Osteoblast (primary cell): Measurements from ENCODE around the gene GRHPR. TPM values are rescaled to one million over a fixed set of nuclear protein-coding genes. Genes with fewer than 3 reads are reported as not detected.
"Not testable (repeated sequence)": the region's sequence is repeated elsewhere in the genome, so short reads cannot be mapped to it uniquely, and the experiment has no call there.

Source experiments
- DNase-seq: peaks from one replicate; pipeline ENCODE4 v3.0.0; 2011; ENCODE audit warnings: low spot score, mixed read lengths; ENCODE audit not compliant: insufficient read length; ENCODE audit errors: missing footprints
- H2AFZ ChIP-seq: 2 replicates; pipeline ENCODE4 v1.6.0; 2011; ENCODE audit warnings: mild to moderate bottlenecking, low read length
- H3K27ac ChIP-seq: 2 replicates; pipeline ENCODE4 v1.5.1; 2011; ENCODE audit warnings: mild to moderate bottlenecking, low read depth, low read length, moderate library complexity
- H3K27me3 ChIP-seq: 2 replicates; pipeline ENCODE4 v1.6.0; 2012; ENCODE audit warnings: mild to moderate bottlenecking, control low read depth, inconsistent platforms, low read length, moderate library complexity; ENCODE audit not compliant: insufficient read depth
- H3K36me3 ChIP-seq: 2 replicates; pipeline ENCODE4 v1.5.1; 2011; ENCODE audit warnings: mild to moderate bottlenecking, low read length, control low read depth, moderate library complexity; ENCODE audit not compliant: insufficient read depth
- H3K4me1 ChIP-seq: 2 replicates; pipeline ENCODE4 v1.5.1; 2011; ENCODE audit warnings: mild to moderate bottlenecking, low read length, control low read depth, moderate library complexity; ENCODE audit not compliant: insufficient read depth
- H3K4me2 ChIP-seq: 2 replicates; pipeline ENCODE4 v1.6.0; 2011; ENCODE audit warnings: mild to moderate bottlenecking, low read length; ENCODE audit not compliant: insufficient read depth
- H3K4me3 ChIP-seq: fragments of 200-600 bp; sonication (generic); 3 replicates; pipeline ENCODE4 v1.5.1; 2012; ENCODE audit warnings: mild to moderate bottlenecking, low read length, inconsistent platforms; ENCODE audit not compliant: insufficient read depth
- H3K79me2 ChIP-seq: 2 replicates; pipeline ENCODE4 v1.6.0; 2012; ENCODE audit warnings: mild to moderate bottlenecking, low read length, control low read depth, inconsistent platforms; ENCODE audit not compliant: insufficient read depth
- H3K9me3 ChIP-seq: 2 replicates; pipeline ENCODE4 v1.5.1; 2011; ENCODE audit warnings: low read depth, low read length, control low read depth
- H4K20me1 ChIP-seq: 2 replicates; pipeline ENCODE4 v1.6.0; 2012; ENCODE audit warnings: mild to moderate bottlenecking, low read length, control low read depth; ENCODE audit not compliant: insufficient read depth
- CTCF ChIP-seq: IDR thresholded peaks from 2 replicates; pipeline ENCODE4 v1.5.1; 2011; ENCODE audit warnings: mild to moderate bottlenecking, low read depth, low read length, moderate library complexity; ENCODE audit errors: extremely low read depth
- total RNA-seq: library from RNA; depleted of rRNA; stranded (reverse); fragments of >200 nt; gene quantifications from 2 replicates; pipeline ENCODE4 v1.2.3, GENCODE V29; 2012

GRHPR gene
- total RNA-seq, 1 donor: 165 TPM

DNA sequence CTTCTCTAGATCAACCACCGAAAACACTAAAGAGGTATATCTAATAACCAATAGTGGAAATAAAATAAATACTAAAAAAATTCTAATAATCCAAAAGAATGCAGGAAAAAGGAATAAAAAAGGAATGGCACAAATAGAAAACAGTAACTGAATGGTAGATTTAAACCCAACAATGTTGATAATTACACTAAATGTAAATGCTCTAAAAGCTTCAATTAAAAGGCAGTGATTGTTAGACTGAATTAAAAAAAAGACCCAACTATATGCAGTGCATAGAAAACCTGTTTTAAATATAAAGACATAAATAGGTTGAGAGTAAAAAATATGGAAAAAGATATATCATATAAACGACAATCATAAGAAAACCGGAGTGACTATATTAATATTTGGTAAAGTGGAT is 51.9 kb downstream of the GRHPR start:
- no peaks in the 10 kb centered on the region for H3K9me3 ChIP-seq
- TF ChIP-seq CTCF: no peak
- no peaks in the 10 kb centered on the region for H3K36me3 ChIP-seq
- no peak overlapping the region for H3K4me2 ChIP-seq
- H4K20me1 ChIP-seq: no peaks in the 10 kb centered on the region
- H3K4me1 ChIP-seq: peaks cover 10% of the 10 kb centered on the region
- peaks cover 4% of the 10 kb centered on the region for H3K27me3 ChIP-seq
- no peaks in the 10 kb centered on the region for H3K79me2 ChIP-seq
- H3K27ac ChIP-seq: no peak overlapping the region
- no peak overlapping the region for H2AFZ ChIP-seq
- H3K4me3 ChIP-seq: no peak overlapping the region
- no peak for DNase-seq

- DNase-seq: no peak
- H3K27ac ChIP-seq: no peak overlapping the region
- no peak overlapping the region for H2AFZ ChIP-seq
- peaks cover 7% of the 10 kb centered on the region for H3K27me3 ChIP-seq
- H3K4me3 ChIP-seq: no peak overlapping the region
- no peak overlapping the region for H3K4me2 ChIP-seq
- no peaks in the 10 kb centered on the region for H3K9me3 ChIP-seq
- H3K36me3 ChIP-seq: no peaks in the 10 kb centered on the region
- no peaks in the 10 kb centered on the region for H4K20me1 ChIP-seq
- TF ChIP-seq CTCF: no peak
- H3K79me2 ChIP-seq: no peaks in the 10 kb centered on the region
- peaks cover 5% of the 10 kb centered on the region for H3K4me1 ChIP-seq
Measured at GRCh38 chr9:37476930-37477329, 54.4 kb downstream of the GRHPR start.

DNA sequence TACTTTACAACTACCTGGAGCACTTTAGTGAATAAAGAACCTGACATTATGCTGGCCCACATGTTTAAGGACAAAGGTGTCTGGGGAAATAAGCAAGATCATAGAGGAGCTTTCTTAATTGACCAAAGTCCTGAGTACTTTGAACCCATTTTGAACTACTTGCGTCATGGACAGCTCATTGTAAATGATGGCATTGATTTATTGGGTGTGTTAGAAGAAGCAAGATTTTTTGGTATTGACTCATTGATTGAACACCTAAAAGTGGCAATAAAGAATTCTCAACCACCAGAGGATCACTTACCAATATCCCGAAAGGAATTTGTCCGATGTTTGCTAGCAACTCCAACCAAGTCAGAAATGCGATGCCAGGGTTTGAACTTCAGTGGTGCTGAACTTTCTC is 54.9 kb downstream of the GRHPR start:
- not testable (repeated sequence) for H3K4me2 ChIP-seq, H3K36me3 ChIP-seq, H3K79me2 ChIP-seq, H3K27ac ChIP-seq, H2AFZ ChIP-seq, H3K4me1 ChIP-seq, H3K9me3 ChIP-seq, H4K20me1 ChIP-seq, DNase-seq, H3K27me3 ChIP-seq, H3K4me3 ChIP-seq

- not testable (repeated sequence) for H3K27me3 ChIP-seq, DNase-seq, H3K79me2 ChIP-seq
Measured at GRCh38 chr9:37477987-37478619, 55.6 kb downstream of the GRHPR start.

DNA sequence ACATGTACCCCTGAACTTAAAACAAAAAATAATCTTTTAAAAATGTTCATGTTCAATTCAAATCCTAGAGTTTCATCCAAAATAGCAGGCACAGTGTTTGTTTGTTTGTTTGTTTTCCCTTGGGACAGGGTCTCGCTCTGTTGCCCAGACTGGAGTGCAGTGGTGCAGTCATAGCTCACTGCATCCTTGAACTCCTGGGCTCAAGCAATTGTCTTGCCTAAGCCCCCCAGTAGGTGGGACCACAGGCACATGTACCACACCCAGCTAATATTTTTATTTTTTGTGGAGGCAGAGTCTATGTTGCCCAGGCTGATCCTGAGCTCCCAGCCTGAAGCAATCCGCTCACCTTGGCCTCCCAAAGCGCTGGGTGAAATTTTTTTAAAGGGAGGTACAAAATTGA is 58.3 kb downstream of the GRHPR start:
- peaks cover 8% of the 10 kb centered on the region for H3K27me3 ChIP-seq
- H3K36me3 ChIP-seq: no peaks in the 10 kb centered on the region
- no peaks in the 10 kb centered on the region for H3K4me1 ChIP-seq
- no peak overlapping the region for H2AFZ ChIP-seq
- H3K79me2 ChIP-seq: no peaks in the 10 kb centered on the region
- no peak for TF ChIP-seq CTCF
- H3K9me3 ChIP-seq: no peaks in the 10 kb centered on the region
- no peak overlapping the region for H3K4me2 ChIP-seq
- H4K20me1 ChIP-seq: no peaks in the 10 kb centered on the region
- no peak overlapping the region for H3K27ac ChIP-seq
- DNase-seq: no peak
- no peak overlapping the region for H3K4me3 ChIP-seq

More at GRCh38 chr9:37477987-37478619, 55.6 kb downstream of the GRHPR start:
- H3K4me1 ChIP-seq, H3K36me3 ChIP-seq, H3K9me3 ChIP-seq, H2AFZ ChIP-seq, H4K20me1 ChIP-seq, H3K27ac ChIP-seq, H3K4me2 ChIP-seq, H3K4me3 ChIP-seq: not testable (repeated sequence)
